Thyroid gland (tissue), 4 donors: Measurements from ENCODE around the gene SAFB2.

Source experiments
- CTCF ChIP-seq, 6 experiments: fragments of 200-600 bp in 3 of 6; fragments of 450-650 bp in 3 of 6; sonication (generic) in 3 of 6; IDR thresholded peaks; one replicate each; pipeline ENCODE4 v1.5.1; 2016 to 2019; ENCODE audit warnings: antibody characterized with exemption in 6 of 6, mild to moderate bottlenecking in 2 of 6, inconsistent platforms in 1 of 6, moderate library complexity in 1 of 6
- POLR2A ChIP-seq, 2 donors: fragments of 450-650 bp; IDR thresholded peaks; one replicate each; pipeline ENCODE4 v1.6.1; 2017; ENCODE audit warnings: antibody characterized with exemption in 2 of 2, mild to moderate bottlenecking in 2 of 2, moderate library complexity in 1 of 2

DNA sequence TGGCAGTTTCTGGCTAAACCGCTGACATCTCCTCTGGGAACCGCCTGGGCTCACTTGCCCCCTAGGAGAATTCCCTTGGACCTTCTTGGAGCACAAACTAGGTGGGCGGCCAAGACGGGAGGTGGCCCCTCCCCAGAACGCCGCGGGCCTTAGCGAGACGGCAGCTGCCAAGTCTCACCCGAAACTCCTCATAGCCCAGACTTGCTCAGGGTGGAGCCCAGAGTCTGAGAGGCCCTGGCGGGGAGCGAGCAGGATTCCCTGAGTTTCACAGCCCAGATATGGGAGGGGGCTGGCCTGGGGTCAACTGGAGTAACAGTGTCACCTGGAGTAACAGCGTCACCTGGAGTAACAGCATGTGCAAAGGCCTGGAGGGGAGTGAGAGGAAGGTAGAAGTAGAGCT, 64.9 kb downstream of the SAFB2 start:
- no peak for TF ChIP-seq POLR2A (IDR thresholded peaks at IDR 0.05)
- TF ChIP-seq CTCF (IDR thresholded peaks at IDR 0.05) = no peak
